GM06990 (cell line): ENCODE measurements around the gene MEIKIN.
A peak's percentile ranks its signal among the peaks of the same experiment; 100 is the strongest.

ENCODE experiments used
- DNase-seq: peaks from one replicate; pipeline ENCODE4 v3.0.0-alpha.2; 2011; ENCODE audit not compliant: insufficient read length; ENCODE audit errors: extremely low read depth
- H3K27me3 ChIP-seq: replicated peaks from 2 replicates; pipeline ENCODE4 v1.6.0; 2011; ENCODE audit warnings: low read length; ENCODE audit not compliant: control insufficient read depth, insufficient read depth
- H3K36me3 ChIP-seq: 2 replicates; pipeline ENCODE4 v1.5.1; 2011; ENCODE audit warnings: low read length; ENCODE audit not compliant: control insufficient read depth, insufficient read depth
- H3K4me3 ChIP-seq: replicated peaks from 2 replicates; pipeline ENCODE4 v1.5.1; 2011; ENCODE audit warnings: low read depth, mild to moderate bottlenecking, control low read depth, low read length
- CTCF ChIP-seq: IDR thresholded peaks from 2 replicates; pipeline ENCODE4 v1.5.1; 2011; ENCODE audit warnings: low read length, control low read depth, mild to moderate bottlenecking, inconsistent platforms; ENCODE audit not compliant: insufficient read depth, poor library complexity, severe bottlenecking

The MEIKIN gene

GRCh38 chr5:131795879-131796792 lies 149.3 kb downstream of the MEIKIN start:
- DNase-seq = no peak
- TF ChIP-seq CTCF = no peak
- Histone ChIP-seq H3K4me3 (peak overlapping the region; percentile 87), H3K27me3 (no peaks in the 10 kb centered on the region), H3K36me3 (no peaks in the 10 kb centered on the region)

GRCh38 chr5:131795228-131795627 lies 150.2 kb downstream of the MEIKIN start:
- DNase-seq = no peak
- H3K4me3 ChIP-seq = peak overlapping the region; percentile 87
- no peak for TF ChIP-seq CTCF
- H3K36me3 ChIP-seq = no peaks in the 10 kb centered on the region
- no peaks in the 10 kb centered on the region for H3K27me3 ChIP-seq

GRCh38 chr5:131794586-131794985 lies 150.9 kb downstream of the MEIKIN start:
- DNase-seq = peak; percentile 16

GRCh38 chr5:131792896-131793295 lies 152.6 kb downstream of the MEIKIN start:
- H3K36me3 ChIP-seq = no peaks in the 10 kb centered on the region
- no peak for DNase-seq
- no peaks in the 10 kb centered on the region for H3K27me3 ChIP-seq
- no peak overlapping the region for H3K4me3 ChIP-seq
- TF ChIP-seq CTCF = no peak

More at GRCh38 chr5:131794586-131794985, 150.9 kb downstream of the MEIKIN start:
- Histone ChIP-seq H3K27me3 (no peaks in the 10 kb centered on the region), H3K4me3 (no peak overlapping the region), H3K36me3 (no peaks in the 10 kb centered on the region)
- no peak for TF ChIP-seq CTCF

- H3K27me3 ChIP-seq = no peaks in the 10 kb centered on the region
- no peaks in the 10 kb centered on the region for H3K36me3 ChIP-seq
- no peak overlapping the region for H3K4me3 ChIP-seq
- no peak for TF ChIP-seq CTCF
- no peak for DNase-seq
Observed at GRCh38 chr5:131791866-131792265, 153.6 kb downstream of the MEIKIN start.

- no peaks in the 10 kb centered on the region for H3K36me3 ChIP-seq
- no peak for DNase-seq
- H3K27me3 ChIP-seq = no peaks in the 10 kb centered on the region
- H3K4me3 ChIP-seq = no peak overlapping the region
- TF ChIP-seq CTCF = no peak
Observed at GRCh38 chr5:131790550-131790949, 154.9 kb downstream of the MEIKIN start.
